HG02938 (cell line): ENCODE measurements around the gene PLCG2.
"Not testable (repeated sequence)": the region's sequence is repeated elsewhere in the genome, so short reads cannot be mapped to it uniquely, and the experiment has no call there.

Experiments
- ATAC-seq: cut with Tn5 transposase; IDR thresholded peaks from one replicate; pipeline ENCODE4 v1.9.1; 2021; ENCODE audit warnings: mild to moderate bottlenecking, moderate library complexity; ENCODE audit not compliant: unreplicated experiment

Gene PLCG2

GRCh38 chr16:81786868-81787267 lies 7.8 kb downstream of the PLCG2 start:
- no peak for ATAC-seq

- ATAC-seq = no peak
Measured at GRCh38 chr16:81787659-81788058, 8.6 kb downstream of the PLCG2 start.

GRCh38 chr16:81790277-81790676 lies 11.2 kb downstream of the PLCG2 start:
- no peak for ATAC-seq

GRCh38 chr16:81790830-81791435 lies 11.8 kb downstream of the PLCG2 start:
- ATAC-seq = no peak

- ATAC-seq = no peak
Measured at GRCh38 chr16:81792828-81793227, 13.7 kb downstream of the PLCG2 start.

GRCh38 chr16:81795193-81795592 lies 16.1 kb downstream of the PLCG2 start:
- ATAC-seq = no peak

- no peak for ATAC-seq
Measured at GRCh38 chr16:81796035-81796434, 16.9 kb downstream of the PLCG2 start.

- no peak for ATAC-seq
Measured at GRCh38 chr16:81796583-81797346, 17.7 kb downstream of the PLCG2 start.

GRCh38 chr16:81797443-81797842 lies 18.4 kb downstream of the PLCG2 start:
- ATAC-seq = peak; percentile 57

GRCh38 chr16:81798311-81799137 lies 19.4 kb downstream of the PLCG2 start:
- ATAC-seq = peak; percentile 41

- no peak for ATAC-seq
Measured at GRCh38 chr16:81799138-81799504, 20.0 kb downstream of the PLCG2 start.

GRCh38 chr16:81801724-81802123 lies 22.6 kb downstream of the PLCG2 start:
- ATAC-seq = not testable (repeated sequence)

- no peak for ATAC-seq
Measured at GRCh38 chr16:81803332-81803731, 24.2 kb downstream of the PLCG2 start.

- no peak for ATAC-seq
Measured at GRCh38 chr16:81804134-81804610, 25.1 kb downstream of the PLCG2 start.

GRCh38 chr16:81806696-81807095 lies 27.6 kb downstream of the PLCG2 start:
- ATAC-seq = no peak

- ATAC-seq = no peak
Measured at GRCh38 chr16:81807767-81808358, 28.8 kb downstream of the PLCG2 start.

- ATAC-seq = peak; percentile 75
Measured at GRCh38 chr16:81808933-81809480, 29.9 kb downstream of the PLCG2 start.

GRCh38 chr16:81809567-81809966 lies 30.5 kb downstream of the PLCG2 start:
- ATAC-seq = no peak

GRCh38 chr16:81810361-81810760 lies 31.3 kb downstream of the PLCG2 start:
- peak; percentile 28 for ATAC-seq

GRCh38 chr16:81810894-81811538 lies 31.9 kb downstream of the PLCG2 start:
- peak; percentile 26 for ATAC-seq
